Heart right ventricle (tissue), 16 donors: Measurements from ENCODE around the gene C3. TPM values are rescaled to one million over a fixed set of nuclear protein-coding genes. Genes with fewer than 3 reads are reported as not detected.

Experiments used
- ATAC-seq, 8 donors: fragments of 200-7000 bp; cut with Tn5 transposase; one replicate each; pipeline ENCODE4 v1.9.1; 2020; ENCODE audit warnings: mild to moderate bottlenecking in 8 of 8, moderate library complexity in 8 of 8, moderate number of reproducible peaks in 1 of 8
- DNase-seq, 2 donors: peaks; one replicate each; pipeline ENCODE4 v3.0.0-alpha.2; 2020
- H3K27ac ChIP-seq, 10 donors: fragments of 200-600 bp; sonication (generic) in 2 of 10; one replicate each; pipeline versions ENCODE4 v1.5.0 to v1.8.0; 2020 to 2022; ENCODE audit warnings: mild to moderate bottlenecking in 3 of 10
- H3K27me3 ChIP-seq, 7 donors: fragments of 200-600 bp; one replicate each; pipeline ENCODE4 v1.8.0; 2021 to 2022; ENCODE audit warnings: mild to moderate bottlenecking in 2 of 7
- H3K36me3 ChIP-seq, 9 donors: fragments of 200-600 bp; sonication (generic) in 1 of 9; one replicate each; pipeline versions ENCODE4 v1.5.0 to v1.8.0; 2020 to 2022; ENCODE audit warnings: mild to moderate bottlenecking in 2 of 9
- H3K4me1 ChIP-seq, 9 donors: fragments of 200-600 bp; sonication (generic) in 1 of 9; one replicate each; pipeline versions ENCODE4 v1.5.0 to v1.8.0; 2020 to 2022; ENCODE audit warnings: mild to moderate bottlenecking in 4 of 9
- H3K4me3 ChIP-seq, 10 donors: fragments of 200-600 bp; sonication (generic) in 2 of 10; one replicate each; pipeline versions ENCODE4 v1.5.0 to v1.8.0; 2020 to 2022; ENCODE audit warnings: mild to moderate bottlenecking in 7 of 10, moderate library complexity in 2 of 10
- H3K9me3 ChIP-seq, 11 donors: fragments of 200-600 bp in 10 of 11; sonication (generic) in 2 of 11; one replicate each; pipeline versions ENCODE4 v1.5.0 to v1.8.0; 2013 to 2022; ENCODE audit warnings: mild to moderate bottlenecking in 2 of 11, control low read depth in 1 of 11, moderate library complexity in 1 of 11
- WGBS, 2 donors: extraction: QIAGEN DNeasy Blood & Tissue Kit; methylation state at CpG; one replicate each; pipeline ENCODE4 v1.1.7; 2013; ENCODE audit warnings: inconsistent platforms in 1 of 2; 5-methylcytosine and 5-hydroxymethylcytosine counted together
- intact Hi-C, 10 donors: fragments of 100-400 bp; cut with DNase I; formaldehyde crosslinking; loops; one replicate each; pipeline versions ENCODE4 v1.11.1 to v1.14.2; 2022
- polyA plus RNA-seq, 2 donors: library from polyadenylated mRNA; stranded (reverse); fragments of 200-250 nt; gene quantifications; one replicate each; pipeline ENCODE4 v1.2.3, GENCODE V29; 2013
- total RNA-seq, 10 donors: library from RNA; stranded (reverse); fragmentation: NEBNext Ultra II Directional in 3 of 10; extraction: Animal tissue kit (Norgen Biotek cat#: 25700) in 3 of 10; gene quantifications; one replicate each; pipeline versions ENCODE4 v1.2.1 to v1.2.4, GENCODE V29; 2021 to 2023
- TF ChIP-seq, protein P1 (sequence below), 9 donors: fragments of 200-600 bp; sonication (generic) in 2 of 9; IDR thresholded peaks; one replicate each; pipeline versions ENCODE4 v1.5.0 to v1.8.0; 2021 to 2022; ENCODE audit warnings: antibody characterized with exemption in 9 of 9, mild to moderate bottlenecking in 5 of 9, moderate library complexity in 1 of 9
- donor health status: Arrhythmogenic right ventricular cardiomyopathy.
- donor health status: ischemic (EF 13 %, LVEDD 7.1; RV severe dilation, severe dysfunction).
- donor health status: healthy with polysubstance abuse.
- donor health status: DM: no; HTN: yes; CAD: no.
- donor health status: DM: no; HTN: no; CAD: no.
- donor health status: ischemic (EF 25% LVEDD 6.9; RV normal size, moderate dysfunction).
- donor health status: ischemic (EF 25% LVEDD 5.7; RV mildly dilated, moderate dysfunction).
- donor health status: healthy.
- donor health status: DM: yes; HTN: yes; CAD: no.
- donor health status: Ischemic cardiomyopathy.
- donor health status: ischemic (EF 35%, LVEDD 5.7; RV mildly dilated, moderate dysfunction).
- donor health status: nonischemic (EF 11% LVEDD 7.7; RV severe dilation, severe dysfunction).
- donor health status: DM: yes; HTN: yes; CAD: no.
- donor health status: PGD.
- donor health status: ischemic (EF 29% LVEDD 5.4; RV normal size, mild dysfunction).
- donor health status: nonischemic (EF 23%, LVEDD 6.1; RV moderate dilation, normal function).

C3 gene
- total and polyA plus RNA-seq, 12 donors = 23.0 to 475 (median 170) TPM

DNA sequence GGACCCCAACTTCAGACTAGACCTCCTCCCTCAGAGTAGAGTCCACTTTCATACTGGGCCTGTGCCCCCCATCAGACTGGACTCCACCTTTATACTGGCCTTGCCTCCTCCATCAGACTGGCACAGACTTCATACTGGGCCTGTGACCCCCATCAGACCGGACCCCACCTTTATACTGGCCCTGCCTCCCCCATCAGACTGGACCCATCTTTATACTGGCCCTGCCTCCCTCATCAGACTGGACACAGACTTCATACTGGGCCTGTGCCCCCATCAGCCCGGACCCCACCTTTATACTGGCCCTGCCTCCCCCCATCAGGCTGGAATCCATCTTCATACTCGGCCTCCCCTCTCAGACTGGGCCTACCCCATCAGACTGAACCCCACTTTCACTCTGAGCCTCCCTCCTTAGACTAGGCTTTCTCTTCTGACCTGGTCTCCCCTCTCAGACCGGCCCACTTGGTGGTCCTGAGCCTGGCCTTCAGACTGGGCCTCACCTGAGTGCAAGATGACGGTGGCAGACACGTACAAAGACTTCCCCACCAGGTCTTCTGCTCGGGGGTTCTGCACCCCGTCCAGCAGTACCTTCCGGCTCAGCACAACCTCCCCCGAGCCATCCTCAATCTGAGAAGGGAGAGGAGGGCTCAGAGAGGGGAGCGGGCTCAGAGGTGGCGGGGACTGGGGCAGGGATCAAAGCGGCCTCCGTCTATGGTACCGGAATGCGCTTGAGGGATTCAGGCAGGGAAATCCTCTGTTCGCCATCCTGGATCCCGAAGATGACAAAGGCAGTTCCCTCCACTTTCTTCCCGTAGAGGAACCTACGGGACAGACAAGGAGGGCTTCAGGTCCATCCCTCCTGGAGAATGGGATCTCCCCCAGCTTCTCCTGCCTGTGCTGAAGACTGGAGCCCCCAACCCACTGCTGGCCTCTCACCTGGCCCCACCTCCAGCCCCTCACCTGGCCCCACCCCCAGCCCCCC lies 7.5 kb downstream of the C3 start:
- intact Hi-C loops = no loop called here
- H3K9me3 ChIP-seq = no peaks in the 10 kb centered on the region
- TF ChIP-seq, protein P1, sequence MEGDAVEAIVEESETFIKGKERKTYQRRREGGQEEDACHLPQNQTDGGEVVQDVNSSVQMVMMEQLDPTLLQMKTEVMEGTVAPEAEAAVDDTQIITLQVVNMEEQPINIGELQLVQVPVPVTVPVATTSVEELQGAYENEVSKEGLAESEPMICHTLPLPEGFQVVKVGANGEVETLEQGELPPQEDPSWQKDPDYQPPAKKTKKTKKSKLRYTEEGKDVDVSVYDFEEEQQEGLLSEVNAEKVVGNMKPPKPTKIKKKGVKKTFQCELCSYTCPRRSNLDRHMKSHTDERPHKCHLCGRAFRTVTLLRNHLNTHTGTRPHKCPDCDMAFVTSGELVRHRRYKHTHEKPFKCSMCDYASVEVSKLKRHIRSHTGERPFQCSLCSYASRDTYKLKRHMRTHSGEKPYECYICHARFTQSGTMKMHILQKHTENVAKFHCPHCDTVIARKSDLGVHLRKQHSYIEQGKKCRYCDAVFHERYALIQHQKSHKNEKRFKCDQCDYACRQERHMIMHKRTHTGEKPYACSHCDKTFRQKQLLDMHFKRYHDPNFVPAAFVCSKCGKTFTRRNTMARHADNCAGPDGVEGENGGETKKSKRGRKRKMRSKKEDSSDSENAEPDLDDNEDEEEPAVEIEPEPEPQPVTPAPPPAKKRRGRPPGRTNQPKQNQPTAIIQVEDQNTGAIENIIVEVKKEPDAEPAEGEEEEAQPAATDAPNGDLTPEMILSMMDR (IDR thresholded peaks at IDR 0.05) = no peak
- no peaks in the 10 kb centered on the region for H3K4me1 ChIP-seq
- peaks cover 0 to 4% (median 0%) of the 10 kb centered on the region in 9 donors for H3K36me3 ChIP-seq
- ATAC-seq (no peak), DNase-seq (no peak)
- H3K4me3 ChIP-seq = no peak overlapping the region
- WGBS, 2 donors = 88 to 90% methylated on average over 20 of the region's 20 CpGs
- H3K27ac ChIP-seq = no peak overlapping the region
- peaks cover 0 to 58% (median 36%) of the 10 kb centered on the region in 7 donors for H3K27me3 ChIP-seq

DNA sequence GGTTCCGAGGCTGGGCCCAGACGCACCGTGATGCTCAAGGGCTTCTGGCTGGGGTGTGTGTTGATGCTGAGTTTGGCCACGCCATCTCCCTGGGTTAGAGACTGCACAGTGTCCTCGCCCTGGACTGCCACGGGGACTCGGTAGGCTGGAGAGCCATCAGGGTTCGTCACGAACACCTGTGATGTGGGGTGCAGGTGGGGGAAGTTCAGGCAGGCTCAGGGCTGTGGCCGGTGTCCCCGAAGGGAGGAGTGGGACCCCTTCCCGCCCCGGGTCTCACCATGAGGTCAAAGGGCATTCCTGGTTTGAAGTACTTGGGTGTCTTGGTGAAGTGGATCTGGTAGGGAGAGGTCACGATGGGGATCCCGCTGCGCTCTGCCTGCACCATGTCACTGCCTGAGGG lies 8.2 kb downstream of the C3 start:
- no peaks in the 10 kb centered on the region for H3K9me3 ChIP-seq
- TF ChIP-seq, protein P1 (IDR thresholded peaks at IDR 0.05) = no peak
- H3K36me3 ChIP-seq = peaks cover 0 to 4% (median 0%) of the 10 kb centered on the region in 9 donors
- 88 to 91% methylated on average over 16 of the region's 16 CpGs for WGBS, 2 donors
- peaks cover 0 to 65% (median 42%) of the 10 kb centered on the region in 7 donors for H3K27me3 ChIP-seq
- H3K4me1 ChIP-seq = no peaks in the 10 kb centered on the region
- intact Hi-C loops = no loop called here
- H3K4me3 ChIP-seq = no peak overlapping the region
- ATAC-seq = no peak
- no peak for DNase-seq
- H3K27ac ChIP-seq = no peak overlapping the region

DNA sequence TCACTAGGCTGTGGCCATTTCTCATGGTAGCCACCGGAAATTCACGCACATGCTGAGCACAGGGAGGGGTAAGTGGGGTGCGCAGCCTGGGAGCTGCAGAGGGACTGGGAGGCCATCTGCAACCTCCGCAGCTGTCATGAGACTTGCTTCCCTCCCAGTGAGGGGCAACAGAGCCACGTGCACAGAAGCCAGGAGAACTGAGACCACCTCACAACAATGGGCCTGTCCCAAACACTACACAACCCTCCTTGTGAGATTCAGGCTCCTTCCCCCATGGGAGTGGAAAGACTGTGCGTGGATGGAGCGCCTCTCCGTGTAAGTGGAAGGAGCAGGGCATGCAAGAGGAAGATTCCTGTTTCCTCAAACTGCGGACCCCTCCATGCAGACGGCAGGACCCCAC lies 8.8 kb downstream of the C3 start:
- whole genome bisulfite sequencing, 2 donors = 64% methylated on average over 10 of the region's 10 CpGs
- peaks cover 0 to 63% (median 44%) of the 10 kb centered on the region in 7 donors for H3K27me3 ChIP-seq
- H3K27ac ChIP-seq = no peak overlapping the region
- DNase-seq (no peak), ATAC-seq (no peak)
- H3K4me3 ChIP-seq = no peak overlapping the region
- H3K4me1 ChIP-seq = no peaks in the 10 kb centered on the region
- H3K36me3 ChIP-seq = peaks cover 0 to 4% (median 0%) of the 10 kb centered on the region in 9 donors
- no peaks in the 10 kb centered on the region for H3K9me3 ChIP-seq
- TF ChIP-seq, protein P1 (IDR thresholded peaks at IDR 0.05) = no peak
- intact Hi-C loops = no loop called here

DNA sequence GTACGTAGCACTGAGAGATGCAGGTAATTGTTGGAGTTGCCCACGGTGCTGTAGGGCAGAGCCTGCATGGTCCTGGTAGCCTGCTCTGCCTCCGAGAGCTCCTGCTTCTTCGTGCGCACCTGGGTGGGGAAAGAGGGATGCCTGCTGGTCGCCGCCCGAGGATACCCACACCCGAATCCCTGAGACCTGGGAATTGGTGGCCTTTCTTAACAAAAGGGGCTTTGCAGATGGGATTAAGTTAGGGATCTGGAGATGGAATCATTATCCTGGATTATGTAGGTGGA lies 9.4 kb downstream of the C3 start:
- Histone ChIP-seq H3K36me3 (peaks cover 0 to 4% (median 0%) of the 10 kb centered on the region in 9 donors), H3K27ac (no peak overlapping the region), H3K9me3 (no peaks in the 10 kb centered on the region), H3K4me3 (no peak overlapping the region), H3K27me3 (peaks cover 0 to 59% (median 44%) of the 10 kb centered on the region in 7 donors), H3K4me1 (no peaks in the 10 kb centered on the region)
- TF ChIP-seq, protein P1 (IDR thresholded peaks at IDR 0.05) = no peak
- intact Hi-C loops = no loop called here
- no peak for DNase-seq
- WGBS, 2 donors = 38 to 43% methylated on average over 9 of the region's 9 CpGs
- no peak for ATAC-seq
